ENCODE results near the gene CAMTA1. TPM values are rescaled to one million over a fixed set of nuclear protein-coding genes. Genes with fewer than 3 reads are reported as not detected.

Gene CAMTA1
- polyA plus RNA-seq, 2 donors: 61.1 to 75.0 TPM

- H3K4me1 ChIP-seq (ENCODE audit: control insufficient read depth in 2 of 2, insufficient read depth in 2 of 2, low read length in 1 of 2): no peaks in the 10 kb centered on the region
- H3K36me3 ChIP-seq (ENCODE audit: control insufficient read depth in 2 of 2, insufficient read depth in 2 of 2, low read length in 1 of 2): no peaks in the 10 kb centered on the region
- WGBS, 2 donors: 79 to 80% methylated on average over 5 of the region's 5 CpGs
Observed at GRCh38 chr1:7101187-7101586, 315.9 kb downstream of the CAMTA1 start.

GRCh38 chr1:7103361-7103782, 318.1 kb downstream of the CAMTA1 start:
- Histone ChIP-seq H3K9me3 (ENCODE audit: control insufficient read depth in 2 of 2, insufficient read depth in 1 of 2, low read depth in 1 of 2, low read length in 1 of 2) (no peaks in the 10 kb centered on the region), H3K27me3 (ENCODE audit: control insufficient read depth in 1 of 2, insufficient read depth in 2 of 2, low read length in 2 of 2) (no peaks in the 10 kb centered on the region), H3K36me3 (ENCODE audit: control insufficient read depth in 2 of 2, insufficient read depth in 2 of 2, low read length in 1 of 2) (no peaks in the 10 kb centered on the region), H3K27ac (ENCODE audit: low read depth in 2 of 2, low read length in 1 of 2) (no peak overlapping the region), H3K4me1 (ENCODE audit: control insufficient read depth in 2 of 2, insufficient read depth in 2 of 2, low read length in 1 of 2) (no peaks in the 10 kb centered on the region), H3K4me3 (ENCODE audit: low read depth in 1 of 2, low read length in 2 of 2) (no peak overlapping the region)
- 85 to 91% methylated on average over 7 of the region's 7 CpGs for WGBS, 2 donors

More at GRCh38 chr1:7101187-7101586, 315.9 kb downstream of the CAMTA1 start:
- H3K4me3 ChIP-seq (ENCODE audit: low read depth in 1 of 2, low read length in 2 of 2): no peak overlapping the region
- H3K27ac ChIP-seq (ENCODE audit: low read depth in 2 of 2, low read length in 1 of 2): no peak overlapping the region
- no peaks in the 10 kb centered on the region for H3K27me3 ChIP-seq (ENCODE audit: control insufficient read depth in 1 of 2, insufficient read depth in 2 of 2, low read length in 2 of 2)
- no peaks in the 10 kb centered on the region for H3K9me3 ChIP-seq (ENCODE audit: control insufficient read depth in 2 of 2, insufficient read depth in 1 of 2, low read depth in 1 of 2, low read length in 1 of 2)

- no peaks in the 10 kb centered on the region for H3K4me1 ChIP-seq (ENCODE audit: control insufficient read depth in 2 of 2, insufficient read depth in 2 of 2, low read length in 1 of 2)
- H3K27me3 ChIP-seq (ENCODE audit: control insufficient read depth in 1 of 2, insufficient read depth in 2 of 2, low read length in 2 of 2): no peaks in the 10 kb centered on the region
- H3K27ac ChIP-seq (ENCODE audit: low read depth in 2 of 2, low read length in 1 of 2): no peak overlapping the region
- no peaks in the 10 kb centered on the region for H3K36me3 ChIP-seq (ENCODE audit: control insufficient read depth in 2 of 2, insufficient read depth in 2 of 2, low read length in 1 of 2)
- no peak overlapping the region for H3K4me3 ChIP-seq (ENCODE audit: low read depth in 1 of 2, low read length in 2 of 2)
- 81 to 89% methylated on average over 6 of the region's 6 CpGs for WGBS, 2 donors
- peaks cover 0 to 2% of the 10 kb centered on the region in 2 donors for H3K9me3 ChIP-seq (ENCODE audit: control insufficient read depth in 2 of 2, insufficient read depth in 1 of 2, low read depth in 1 of 2, low read length in 1 of 2)
Observed at GRCh38 chr1:7103874-7104273, 318.6 kb downstream of the CAMTA1 start.

GRCh38 chr1:7104339-7104738, 319.1 kb downstream of the CAMTA1 start:
- no peak overlapping the region for H3K27ac ChIP-seq (ENCODE audit: low read depth in 2 of 2, low read length in 1 of 2)
- H3K36me3 ChIP-seq (ENCODE audit: control insufficient read depth in 2 of 2, insufficient read depth in 2 of 2, low read length in 1 of 2): no peaks in the 10 kb centered on the region
- 53 to 58% methylated on average over 2 of the region's 2 CpGs for WGBS, 2 donors
- no peaks in the 10 kb centered on the region for H3K27me3 ChIP-seq (ENCODE audit: control insufficient read depth in 1 of 2, insufficient read depth in 2 of 2, low read length in 2 of 2)
- no peaks in the 10 kb centered on the region for H3K4me1 ChIP-seq (ENCODE audit: control insufficient read depth in 2 of 2, insufficient read depth in 2 of 2, low read length in 1 of 2)
- no peak overlapping the region for H3K4me3 ChIP-seq (ENCODE audit: low read depth in 1 of 2, low read length in 2 of 2)
- H3K9me3 ChIP-seq (ENCODE audit: control insufficient read depth in 2 of 2, insufficient read depth in 1 of 2, low read depth in 1 of 2, low read length in 1 of 2): peaks cover 0 to 2% of the 10 kb centered on the region in 2 donors

GRCh38 chr1:7105269-7105668, 320.0 kb downstream of the CAMTA1 start:
- no peak overlapping the region for H3K27ac ChIP-seq (ENCODE audit: low read depth in 2 of 2, low read length in 1 of 2)
- H3K4me1 ChIP-seq (ENCODE audit: control insufficient read depth in 2 of 2, insufficient read depth in 2 of 2, low read length in 1 of 2): no peaks in the 10 kb centered on the region
- H3K36me3 ChIP-seq (ENCODE audit: control insufficient read depth in 2 of 2, insufficient read depth in 2 of 2, low read length in 1 of 2): no peaks in the 10 kb centered on the region
- H3K9me3 ChIP-seq (ENCODE audit: control insufficient read depth in 2 of 2, insufficient read depth in 1 of 2, low read depth in 1 of 2, low read length in 1 of 2): peaks cover 0 to 2% of the 10 kb centered on the region in 2 donors
- H3K4me3 ChIP-seq (ENCODE audit: low read depth in 1 of 2, low read length in 2 of 2): no peak overlapping the region
- 61 to 72% methylated on average over 7 of the region's 7 CpGs for WGBS, 2 donors
- H3K27me3 ChIP-seq (ENCODE audit: control insufficient read depth in 1 of 2, insufficient read depth in 2 of 2, low read length in 2 of 2): no peaks in the 10 kb centered on the region

- Histone ChIP-seq H3K27ac (ENCODE audit: low read depth in 2 of 2, low read length in 1 of 2) (no peak overlapping the region), H3K9me3 (ENCODE audit: control insufficient read depth in 2 of 2, insufficient read depth in 1 of 2, low read depth in 1 of 2, low read length in 1 of 2) (peaks cover 0 to 2% of the 10 kb centered on the region in 2 donors), H3K4me3 (ENCODE audit: low read depth in 1 of 2, low read length in 2 of 2) (no peak overlapping the region), H3K36me3 (ENCODE audit: control insufficient read depth in 2 of 2, insufficient read depth in 2 of 2, low read length in 1 of 2) (no peaks in the 10 kb centered on the region), H3K4me1 (ENCODE audit: control insufficient read depth in 2 of 2, insufficient read depth in 2 of 2, low read length in 1 of 2) (no peaks in the 10 kb centered on the region), H3K27me3 (ENCODE audit: control insufficient read depth in 1 of 2, insufficient read depth in 2 of 2, low read length in 2 of 2) (no peaks in the 10 kb centered on the region)
- WGBS, 2 donors: 84 to 90% methylated on average over 15 of the region's 15 CpGs
Observed at GRCh38 chr1:7106442-7107108, 321.3 kb downstream of the CAMTA1 start.

- no peak overlapping the region for H3K27ac ChIP-seq (ENCODE audit: low read depth in 2 of 2, low read length in 1 of 2)
- WGBS, 2 donors: 61 to 63% methylated on average over 17 of the region's 17 CpGs
- no peaks in the 10 kb centered on the region for H3K4me1 ChIP-seq (ENCODE audit: control insufficient read depth in 2 of 2, insufficient read depth in 2 of 2, low read length in 1 of 2)
- peaks cover 0 to 2% of the 10 kb centered on the region in 2 donors for H3K9me3 ChIP-seq (ENCODE audit: control insufficient read depth in 2 of 2, insufficient read depth in 1 of 2, low read depth in 1 of 2, low read length in 1 of 2)
- H3K4me3 ChIP-seq (ENCODE audit: low read depth in 1 of 2, low read length in 2 of 2): no peak overlapping the region
- H3K36me3 ChIP-seq (ENCODE audit: control insufficient read depth in 2 of 2, insufficient read depth in 2 of 2, low read length in 1 of 2): no peaks in the 10 kb centered on the region
- H3K27me3 ChIP-seq (ENCODE audit: control insufficient read depth in 1 of 2, insufficient read depth in 2 of 2, low read length in 2 of 2): no peaks in the 10 kb centered on the region
Observed at GRCh38 chr1:7107109-7107830, 322.0 kb downstream of the CAMTA1 start.

- H3K4me1 ChIP-seq (ENCODE audit: control insufficient read depth in 2 of 2, insufficient read depth in 2 of 2, low read length in 1 of 2): no peaks in the 10 kb centered on the region
- no peaks in the 10 kb centered on the region for H3K36me3 ChIP-seq (ENCODE audit: control insufficient read depth in 2 of 2, insufficient read depth in 2 of 2, low read length in 1 of 2)
- H3K27me3 ChIP-seq (ENCODE audit: control insufficient read depth in 1 of 2, insufficient read depth in 2 of 2, low read length in 2 of 2): no peaks in the 10 kb centered on the region
- H3K27ac ChIP-seq (ENCODE audit: low read depth in 2 of 2, low read length in 1 of 2): no peak overlapping the region
- no peak overlapping the region for H3K4me3 ChIP-seq (ENCODE audit: low read depth in 1 of 2, low read length in 2 of 2)
- peaks cover 0 to 2% of the 10 kb centered on the region in 2 donors for H3K9me3 ChIP-seq (ENCODE audit: control insufficient read depth in 2 of 2, insufficient read depth in 1 of 2, low read depth in 1 of 2, low read length in 1 of 2)
- WGBS, 2 donors: 84 to 85% methylated on average over 8 of the region's 8 CpGs
Observed at GRCh38 chr1:7108251-7108650, 323.0 kb downstream of the CAMTA1 start.

- Histone ChIP-seq H3K36me3 (ENCODE audit: control insufficient read depth in 2 of 2, insufficient read depth in 2 of 2, low read length in 1 of 2) (no peaks in the 10 kb centered on the region), H3K27ac (ENCODE audit: low read depth in 2 of 2, low read length in 1 of 2) (no peak overlapping the region), H3K27me3 (ENCODE audit: control insufficient read depth in 1 of 2, insufficient read depth in 2 of 2, low read length in 2 of 2) (no peaks in the 10 kb centered on the region), H3K4me1 (ENCODE audit: control insufficient read depth in 2 of 2, insufficient read depth in 2 of 2, low read length in 1 of 2) (no peaks in the 10 kb centered on the region), H3K4me3 (ENCODE audit: low read depth in 1 of 2, low read length in 2 of 2) (no peak overlapping the region), H3K9me3 (ENCODE audit: control insufficient read depth in 2 of 2, insufficient read depth in 1 of 2, low read depth in 1 of 2, low read length in 1 of 2) (peaks cover 0 to 2% of the 10 kb centered on the region in 2 donors)
- 47 to 63% methylated on average over 3 of the region's 3 CpGs for WGBS, 2 donors
Observed at GRCh38 chr1:7109901-7110300, 324.6 kb downstream of the CAMTA1 start.
